ENCODE results near the gene SAMD11.

SAMD11 gene

GRCh38 chr1:992362-992761 lies 68.6 kb downstream of the SAMD11 start:
- DNase-seq (ENCODE audit: insufficient read length, low spot score) (no peak), FAIRE-seq (no peak)
- TF ChIP-seq, protein P1, sequence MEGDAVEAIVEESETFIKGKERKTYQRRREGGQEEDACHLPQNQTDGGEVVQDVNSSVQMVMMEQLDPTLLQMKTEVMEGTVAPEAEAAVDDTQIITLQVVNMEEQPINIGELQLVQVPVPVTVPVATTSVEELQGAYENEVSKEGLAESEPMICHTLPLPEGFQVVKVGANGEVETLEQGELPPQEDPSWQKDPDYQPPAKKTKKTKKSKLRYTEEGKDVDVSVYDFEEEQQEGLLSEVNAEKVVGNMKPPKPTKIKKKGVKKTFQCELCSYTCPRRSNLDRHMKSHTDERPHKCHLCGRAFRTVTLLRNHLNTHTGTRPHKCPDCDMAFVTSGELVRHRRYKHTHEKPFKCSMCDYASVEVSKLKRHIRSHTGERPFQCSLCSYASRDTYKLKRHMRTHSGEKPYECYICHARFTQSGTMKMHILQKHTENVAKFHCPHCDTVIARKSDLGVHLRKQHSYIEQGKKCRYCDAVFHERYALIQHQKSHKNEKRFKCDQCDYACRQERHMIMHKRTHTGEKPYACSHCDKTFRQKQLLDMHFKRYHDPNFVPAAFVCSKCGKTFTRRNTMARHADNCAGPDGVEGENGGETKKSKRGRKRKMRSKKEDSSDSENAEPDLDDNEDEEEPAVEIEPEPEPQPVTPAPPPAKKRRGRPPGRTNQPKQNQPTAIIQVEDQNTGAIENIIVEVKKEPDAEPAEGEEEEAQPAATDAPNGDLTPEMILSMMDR (IDR thresholded peaks at IDR 0.05; ENCODE audit: insufficient read depth, missing control alignments) = no peak

DNA sequence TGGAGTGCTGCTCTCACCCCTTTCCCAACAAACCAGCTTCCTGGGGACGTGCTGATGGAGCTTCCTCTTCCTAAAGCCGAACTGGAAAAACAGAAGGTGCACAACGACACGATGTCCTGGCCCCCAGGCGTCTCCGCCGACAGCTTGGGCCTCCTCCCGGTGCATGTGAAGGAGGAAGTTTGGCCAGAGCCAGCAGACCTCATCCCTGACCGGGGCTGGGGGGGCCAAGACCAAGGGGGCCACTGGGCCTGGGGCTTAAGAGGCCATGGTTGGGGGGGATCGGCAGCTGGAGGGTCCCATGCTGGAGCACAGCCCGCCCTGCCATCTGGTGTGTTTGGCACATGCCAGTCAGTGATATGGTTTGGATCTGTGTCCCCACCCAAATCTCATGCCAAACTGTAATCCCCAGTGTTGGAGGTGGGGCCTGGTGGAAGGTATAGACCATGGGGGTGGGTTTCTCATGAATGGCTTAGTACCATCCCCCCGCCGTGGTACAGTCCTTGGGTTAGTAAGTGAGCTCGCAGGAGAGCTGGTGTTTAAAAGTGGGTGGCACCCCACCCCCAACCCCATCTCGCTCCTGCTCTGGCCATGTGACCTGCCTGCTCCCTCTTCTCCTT lies 69.8 kb downstream of the SAMD11 start:
- TF ChIP-seq, protein P1 (IDR thresholded peaks at IDR 0.05; ENCODE audit: insufficient read depth, missing control alignments) = no peak
- FAIRE-seq = no peak

More for the DNA sequence above, 69.8 kb downstream of the SAMD11 start:
- no peak for DNase-seq (ENCODE audit: insufficient read length, low spot score)

Measured in D721Med (cell line).